HG02852 (cell line): ENCODE results near the gene SH3GLB2.
"Not testable (repeated sequence)": the region's sequence is repeated elsewhere in the genome, so short reads cannot be mapped to it uniquely, and the experiment has no call there.

Source experiments
- ATAC-seq: cut with Tn5 transposase; IDR thresholded peaks from one replicate; pipeline ENCODE4 v1.9.1; 2021; ENCODE audit warnings: mild to moderate bottlenecking, moderate library complexity; ENCODE audit not compliant: unreplicated experiment

The SH3GLB2 gene

GRCh38 chr9:129054163-129054851 lies 26.2 kb upstream of the SH3GLB2 start:
- no peak for ATAC-seq

DNA sequence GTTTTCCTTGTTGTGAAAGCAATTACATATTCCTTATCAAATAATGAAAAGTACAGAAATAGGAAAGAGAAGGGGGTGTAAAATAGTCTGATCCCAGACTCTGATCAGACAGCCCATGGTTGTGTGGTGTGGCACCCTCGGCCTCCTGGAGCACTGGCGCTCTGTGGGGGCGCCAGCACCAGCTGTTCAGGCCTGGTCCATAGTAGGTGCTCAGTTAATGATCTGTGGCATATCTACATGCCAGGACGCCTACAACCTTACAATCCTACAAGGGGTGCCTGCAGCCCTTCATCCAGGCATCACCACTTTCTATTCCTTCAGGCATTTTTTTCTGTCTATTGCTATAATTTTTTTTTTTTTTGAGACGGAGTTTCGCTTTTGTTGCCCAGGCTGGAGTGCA lies 24.9 kb upstream of the SH3GLB2 start:
- ATAC-seq = no peak

DNA sequence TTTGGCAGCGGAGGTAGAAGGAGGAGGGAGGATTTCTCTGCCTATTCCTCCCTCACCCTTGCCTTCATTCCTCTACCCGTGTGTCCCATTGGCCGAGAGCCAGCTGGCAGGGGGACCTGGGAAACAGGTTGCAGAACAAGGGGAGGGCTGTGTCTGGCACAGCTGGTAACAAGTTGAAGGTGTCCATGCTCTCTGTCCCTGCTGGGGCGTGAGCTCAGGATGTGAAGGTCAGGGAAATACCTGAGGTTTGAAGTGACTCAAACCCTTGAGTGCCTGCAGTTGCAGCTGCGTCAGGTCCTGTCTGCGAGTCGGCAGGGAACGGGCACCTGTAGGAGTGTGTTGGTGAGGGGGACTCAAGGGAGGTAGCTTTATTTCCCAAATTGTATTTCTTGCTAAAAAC lies 24.5 kb upstream of the SH3GLB2 start:
- ATAC-seq = no peak

- ATAC-seq = no peak
These were observed 13.9 kb upstream of the SH3GLB2 start for GRCh38 chr9:129042016-129042415.

- ATAC-seq = no peak
These were observed 12.0 kb upstream of the SH3GLB2 start for GRCh38 chr9:129040113-129040643.

DNA sequence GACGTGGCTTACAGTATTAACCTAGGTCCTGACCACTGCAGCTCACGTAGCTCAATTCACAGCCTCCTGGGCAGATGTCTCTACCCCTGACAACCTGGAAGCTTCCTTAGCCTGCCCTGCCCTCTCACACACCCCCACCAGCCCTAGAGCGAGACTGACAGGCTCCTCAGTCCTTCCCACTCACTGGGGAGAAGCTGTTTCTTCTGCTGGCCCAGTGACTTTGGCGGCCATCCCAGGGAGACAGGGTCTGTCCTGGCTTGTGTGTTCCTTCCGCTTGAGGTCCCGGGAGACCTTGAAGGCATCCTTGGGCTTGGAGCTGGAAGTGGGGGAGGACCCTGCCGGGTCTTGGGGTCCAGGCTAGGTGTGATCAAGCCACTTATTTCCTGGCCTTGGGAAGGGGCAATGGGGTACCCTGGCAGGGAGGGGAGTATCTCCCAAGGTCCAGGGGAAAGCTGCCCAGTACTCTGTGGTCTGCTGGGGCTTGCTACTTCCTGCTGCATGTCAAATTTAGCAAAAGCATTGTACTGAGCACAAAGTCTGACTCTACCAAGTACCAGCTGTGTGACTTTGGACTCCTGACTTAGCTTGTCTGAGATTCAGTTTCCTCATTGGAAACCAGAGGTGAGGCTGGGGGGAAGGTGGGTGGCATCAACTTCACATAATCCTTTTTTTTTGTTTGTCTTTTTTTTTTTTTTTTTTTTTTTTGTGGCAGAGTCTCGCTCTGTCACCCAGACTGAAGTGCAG lies 10.2 kb upstream of the SH3GLB2 start:
- no peak for ATAC-seq

- no peak for ATAC-seq
These were observed 9.6 kb upstream of the SH3GLB2 start for GRCh38 chr9:129037767-129038098.

GRCh38 chr9:129036923-129037766 lies 9.0 kb upstream of the SH3GLB2 start:
- peak; percentile 1 for ATAC-seq

DNA sequence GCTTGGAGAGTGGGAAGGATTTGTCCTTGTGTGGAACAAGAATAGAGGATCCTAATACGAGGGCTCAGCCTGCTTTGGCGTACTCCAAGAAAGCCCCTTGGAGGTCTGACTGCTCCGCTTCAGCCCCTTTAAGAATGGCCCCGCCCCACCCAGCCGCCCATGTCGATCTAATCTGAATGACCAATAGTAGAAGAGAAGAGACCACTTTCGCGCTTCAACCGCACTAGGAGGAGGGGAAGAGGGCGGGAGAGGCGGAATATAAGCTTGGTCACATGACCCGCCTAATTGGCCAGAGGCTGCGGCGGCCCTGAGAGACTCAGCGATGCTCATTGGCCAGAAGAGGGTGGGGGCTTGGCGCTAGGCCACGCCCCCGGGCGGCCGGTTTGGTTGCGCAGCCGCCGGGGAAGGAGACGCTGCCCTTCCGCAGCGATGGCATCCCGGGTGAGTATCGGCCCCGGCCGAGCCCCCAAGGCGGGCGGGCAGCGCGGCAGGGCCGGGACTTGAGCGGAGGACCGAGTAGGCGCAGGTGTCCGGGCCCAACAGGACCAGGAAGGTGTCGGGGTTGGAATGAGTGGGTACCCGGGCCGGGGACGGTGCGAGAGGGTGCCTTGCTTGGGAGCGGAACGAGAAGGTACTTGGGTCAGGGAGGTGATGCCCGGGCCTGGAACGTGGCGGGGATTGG lies 8.3 kb upstream of the SH3GLB2 start, which contains the start of gene MIGA2:
Gene MIGA2 (plus strand): TSS at position 386 of the 682 bp plus-strand sequence. CDS start 3,969 bp downstream, outside the sequence.
- ATAC-seq = peak; percentile 97

GRCh38 chr9:129035838-129036237 lies 7.7 kb upstream of the SH3GLB2 start:
- not testable (repeated sequence) for ATAC-seq

DNA sequence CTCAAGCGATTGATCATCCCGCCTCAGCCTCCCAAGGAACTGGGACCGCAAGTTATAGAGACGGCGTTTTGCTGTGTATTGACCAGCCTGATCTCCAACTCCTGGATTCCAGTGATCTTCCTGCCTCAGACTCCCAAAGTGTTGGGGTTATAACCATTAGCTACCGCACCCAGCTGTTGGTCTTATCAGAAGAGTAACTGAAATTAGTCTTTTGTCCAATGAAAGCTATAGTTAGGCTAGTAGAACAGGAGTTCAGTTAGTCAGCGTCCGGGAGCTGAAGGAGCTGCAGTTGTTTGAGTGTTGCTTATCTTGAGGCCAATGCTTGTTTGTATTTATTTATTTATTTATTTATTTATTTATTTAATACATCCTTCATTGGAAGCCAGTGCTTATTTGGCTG lies 5.1 kb upstream of the SH3GLB2 start:
- ATAC-seq = no peak

DNA sequence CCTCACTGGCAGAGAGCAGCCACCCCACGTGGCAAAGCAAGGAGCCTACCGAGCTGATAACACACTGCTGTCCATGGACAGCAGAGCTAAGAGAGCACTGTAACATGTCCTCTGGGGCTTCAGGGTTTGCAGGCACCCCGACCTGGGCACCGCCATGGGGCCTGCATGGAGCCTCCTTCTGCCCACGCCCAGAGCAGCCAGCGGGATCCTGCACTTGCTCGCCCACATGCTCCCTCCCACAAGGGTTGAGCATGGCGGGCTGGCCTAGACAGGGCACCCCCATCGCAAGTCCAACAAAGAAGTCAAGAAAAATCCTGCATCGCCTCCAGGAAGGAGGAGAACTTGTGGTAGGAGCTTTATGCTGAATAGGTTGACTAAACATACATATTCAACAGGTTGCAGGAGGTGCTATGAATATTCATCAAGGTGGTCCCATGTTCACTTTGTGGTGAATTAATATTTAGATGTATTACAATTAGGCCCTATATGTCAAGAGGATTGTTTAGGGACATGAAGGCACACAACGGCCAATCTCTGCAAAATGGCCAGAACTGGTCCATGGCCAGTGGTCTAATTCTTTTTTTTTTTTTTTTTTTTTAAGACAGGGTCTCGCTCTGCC lies 4.5 kb upstream of the SH3GLB2 start:
- ATAC-seq = no peak

GRCh38 chr9:129031514-129031913 lies 3.4 kb upstream of the SH3GLB2 start:
- no peak for ATAC-seq

DNA sequence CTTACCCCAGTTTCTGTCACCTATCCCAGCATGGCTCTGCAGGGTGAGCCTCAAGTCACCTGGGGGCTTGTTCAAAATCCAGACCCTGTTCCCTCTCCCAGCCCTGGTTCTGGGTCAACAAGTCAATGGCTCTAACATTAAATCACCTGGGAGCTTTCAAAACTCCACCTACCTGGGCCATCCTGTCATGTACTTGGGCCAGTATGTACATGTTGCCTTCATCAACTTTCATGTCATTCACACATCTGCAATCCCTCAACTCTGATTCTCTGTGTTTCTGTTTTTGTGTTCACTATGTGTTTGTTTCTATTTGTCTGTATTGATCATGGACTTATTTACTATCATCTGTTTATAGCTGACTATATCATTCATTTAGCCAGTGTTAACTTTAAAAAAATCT lies 2.1 kb upstream of the SH3GLB2 start:
- ATAC-seq = no peak

- peak; percentile 41 for ATAC-seq
These were observed 393 bp downstream of the SH3GLB2 start for GRCh38 chr9:129027685-129028191.

- ATAC-seq = no peak
These were observed 877 bp downstream of the SH3GLB2 start for GRCh38 chr9:129027224-129027684.

GRCh38 chr9:129026442-129027223 lies 1.5 kb downstream of the SH3GLB2 start:
- no peak for ATAC-seq

DNA sequence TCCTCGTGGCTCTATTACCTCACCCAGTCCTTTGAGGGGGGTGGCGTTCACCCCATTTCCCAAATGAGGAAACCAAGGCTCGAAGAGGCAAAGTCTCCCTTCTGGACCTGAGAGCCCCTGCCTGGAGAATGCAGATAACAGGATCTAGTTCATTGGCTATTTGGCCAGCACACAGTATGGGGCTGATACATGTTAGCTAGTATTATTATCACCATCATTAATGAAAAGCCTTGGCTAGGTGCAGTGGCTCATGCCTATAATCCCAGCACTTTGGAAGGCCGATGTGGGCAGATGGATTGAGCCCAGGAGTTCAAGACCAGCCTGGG lies 4.3 kb downstream of the SH3GLB2 start:
- ATAC-seq = no peak
